ENCODE results near the gene CMIP. TPM values are rescaled to one million over a fixed set of nuclear protein-coding genes. Genes with fewer than 3 reads are reported as not detected.

The CMIP gene
- total RNA-seq, 6 experiments from 2014 or later: 12.2 to 23.0 (median 16.5) TPM

DNA sequence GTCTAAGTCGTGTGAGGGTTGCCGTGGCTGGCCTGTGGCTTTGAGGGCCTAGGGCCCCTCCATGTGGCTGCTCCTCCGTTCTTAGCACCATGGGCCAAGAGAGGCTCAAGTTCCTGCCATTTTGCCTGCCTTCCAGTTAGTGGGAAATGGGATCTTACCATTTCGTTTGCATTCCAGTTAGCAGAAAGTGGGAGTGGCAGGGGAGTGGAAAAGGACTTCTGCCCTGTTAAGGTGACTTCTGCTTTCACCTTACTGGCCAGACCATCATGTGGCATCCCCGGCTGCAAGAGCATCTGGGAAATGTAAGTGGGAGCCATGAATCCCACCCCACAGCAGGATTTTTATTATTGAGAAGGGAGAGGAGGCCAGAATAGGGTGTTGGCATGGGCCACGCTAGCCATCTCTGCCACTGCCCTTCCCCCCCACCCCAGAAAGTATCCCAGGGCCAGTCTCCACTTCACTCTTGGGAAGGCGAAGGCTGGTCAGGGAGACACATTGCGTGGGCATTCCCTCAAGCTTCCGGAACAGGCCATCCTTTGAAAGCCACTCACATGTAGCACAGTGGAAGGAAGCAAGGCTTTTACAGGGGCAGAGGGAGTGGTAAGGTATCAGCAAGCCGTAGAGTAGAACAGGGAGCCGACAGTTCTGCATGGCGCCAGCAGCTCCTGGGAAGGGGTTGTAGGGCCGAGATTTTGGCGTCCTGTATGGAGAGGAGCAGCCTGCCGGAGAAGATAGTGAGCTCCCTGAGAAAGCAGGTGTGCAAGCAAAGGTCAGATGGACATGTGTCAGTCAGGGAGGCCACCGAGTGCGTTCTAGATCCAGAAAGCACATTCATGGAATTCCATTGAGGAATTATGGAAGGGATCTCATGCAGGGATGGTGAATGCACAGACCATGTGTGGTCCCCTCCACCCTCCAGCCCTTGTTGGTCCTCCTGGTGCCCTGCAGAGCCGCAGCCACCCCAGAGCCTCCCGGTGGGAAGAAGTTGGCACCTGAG is 33.4 kb downstream of the CMIP start:
- no peak for TF ChIP-seq POLR2A (IDR thresholded peaks at IDR 0.05)
- TF ChIP-seq, protein P1, sequence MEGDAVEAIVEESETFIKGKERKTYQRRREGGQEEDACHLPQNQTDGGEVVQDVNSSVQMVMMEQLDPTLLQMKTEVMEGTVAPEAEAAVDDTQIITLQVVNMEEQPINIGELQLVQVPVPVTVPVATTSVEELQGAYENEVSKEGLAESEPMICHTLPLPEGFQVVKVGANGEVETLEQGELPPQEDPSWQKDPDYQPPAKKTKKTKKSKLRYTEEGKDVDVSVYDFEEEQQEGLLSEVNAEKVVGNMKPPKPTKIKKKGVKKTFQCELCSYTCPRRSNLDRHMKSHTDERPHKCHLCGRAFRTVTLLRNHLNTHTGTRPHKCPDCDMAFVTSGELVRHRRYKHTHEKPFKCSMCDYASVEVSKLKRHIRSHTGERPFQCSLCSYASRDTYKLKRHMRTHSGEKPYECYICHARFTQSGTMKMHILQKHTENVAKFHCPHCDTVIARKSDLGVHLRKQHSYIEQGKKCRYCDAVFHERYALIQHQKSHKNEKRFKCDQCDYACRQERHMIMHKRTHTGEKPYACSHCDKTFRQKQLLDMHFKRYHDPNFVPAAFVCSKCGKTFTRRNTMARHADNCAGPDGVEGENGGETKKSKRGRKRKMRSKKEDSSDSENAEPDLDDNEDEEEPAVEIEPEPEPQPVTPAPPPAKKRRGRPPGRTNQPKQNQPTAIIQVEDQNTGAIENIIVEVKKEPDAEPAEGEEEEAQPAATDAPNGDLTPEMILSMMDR (IDR thresholded peaks at IDR 0.05): no peak
- H3K4me1 ChIP-seq: peaks cover 0 to 53% (median 24%) of the 10 kb centered on the region in 4 donors
- ATAC-seq (no peak), DNase-seq (no peak)
- peak overlapping the region in 1 of 3 donors; percentile 14 for H3K4me3 ChIP-seq
- H3K27ac ChIP-seq: peak overlapping the region; percentile 32 to 63 (median 49)
- H3K9me3 ChIP-seq: no peaks in the 10 kb centered on the region
- no peaks in the 10 kb centered on the region for H3K36me3 ChIP-seq
- intact Hi-C loops (cut with DNase I): no loop called here
- H3K27me3 ChIP-seq: no peaks in the 10 kb centered on the region
- WGBS (ENCODE audit: insufficient coverage, low coverage, low lambda C conversion rate, missing lambda C conversion rate): 69% methylated on average over 7 of the region's 19 CpGs

GRCh38 chr16:81478876-81479511 is 34.4 kb downstream of the CMIP start:
- intact Hi-C loops (cut with DNase I): no loop called here
- TF ChIP-seq, protein P1 (IDR thresholded peaks at IDR 0.05): no peak
- TF ChIP-seq POLR2A (IDR thresholded peaks at IDR 0.05): no peak
- 6% methylated on average over 9 of the region's 13 CpGs for WGBS (ENCODE audit: insufficient coverage, low coverage, low lambda C conversion rate, missing lambda C conversion rate)
- H3K36me3 ChIP-seq: no peaks in the 10 kb centered on the region
- peaks cover 0 to 46% (median 22%) of the 10 kb centered on the region in 4 donors for H3K4me1 ChIP-seq
- H3K27me3 ChIP-seq: no peaks in the 10 kb centered on the region
- peak in 2 of 3 donors; percentile 68 to 77 for DNase-seq
- ATAC-seq: peak; percentile 56 to 74 (median 64)
- no peaks in the 10 kb centered on the region for H3K9me3 ChIP-seq
- H3K27ac ChIP-seq: peak overlapping the region; percentile 32 to 63 (median 49)
- peak overlapping the region in 1 of 3 donors; percentile 14 for H3K4me3 ChIP-seq

- no peaks in the 10 kb centered on the region for H3K9me3 ChIP-seq
- H3K27me3 ChIP-seq: no peaks in the 10 kb centered on the region
- no peaks in the 10 kb centered on the region for H3K36me3 ChIP-seq
- no peak overlapping the region for H3K4me3 ChIP-seq
- ATAC-seq (no peak), DNase-seq (no peak)
- TF ChIP-seq POLR2A (IDR thresholded peaks at IDR 0.05): no peak
- TF ChIP-seq, protein P1 (IDR thresholded peaks at IDR 0.05): no peak
- peaks cover 0 to 42% (median 20%) of the 10 kb centered on the region in 4 donors for H3K4me1 ChIP-seq
- intact Hi-C loops (cut with DNase I): no loop called here
- 73% methylated on average over 2 of the region's 9 CpGs for WGBS (ENCODE audit: insufficient coverage, low coverage, low lambda C conversion rate, missing lambda C conversion rate)
- H3K27ac ChIP-seq: peak overlapping the region in 2 of 3 donors; percentile 44 to 59
Observed at GRCh38 chr16:81480606-81481206, 36.1 kb downstream of the CMIP start.

DNA sequence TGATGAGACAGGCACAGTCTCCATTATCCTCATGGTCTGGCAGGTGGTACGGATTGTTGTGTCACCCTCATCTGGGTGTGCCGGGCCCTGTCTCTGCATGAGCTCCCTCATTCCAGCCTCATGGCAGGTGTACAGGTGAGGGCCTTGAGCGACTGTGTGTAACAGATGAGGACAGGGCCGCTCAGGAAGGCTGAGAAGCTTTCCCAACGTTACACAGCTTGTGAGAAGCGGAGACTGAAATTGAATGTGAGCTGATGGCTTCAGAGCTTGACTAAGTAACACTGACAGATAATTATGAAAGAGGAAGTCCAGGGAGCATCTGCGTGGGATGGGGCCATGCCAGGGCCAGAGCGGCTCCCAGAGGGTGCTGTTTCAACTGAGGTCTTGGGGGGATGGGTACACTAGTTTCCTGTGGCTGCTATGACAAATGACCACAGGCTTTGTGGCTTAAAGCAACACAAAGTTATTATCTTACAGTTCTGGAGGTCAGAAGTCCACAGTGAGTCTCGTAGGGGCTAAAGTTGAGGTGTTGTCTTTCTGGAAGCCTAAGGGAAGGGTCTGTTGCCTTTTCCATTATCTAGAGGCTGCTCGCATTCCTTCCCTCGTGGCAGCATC is 36.7 kb downstream of the CMIP start:
- H3K4me1 ChIP-seq: peaks cover 0 to 42% (median 20%) of the 10 kb centered on the region in 4 donors
- ATAC-seq (peak; percentile 72 to 81 (median 76)), DNase-seq (peak; percentile 77 to 82 (median 81))
- 26% methylated on average over 6 of the region's 11 CpGs for WGBS (ENCODE audit: insufficient coverage, low coverage, low lambda C conversion rate, missing lambda C conversion rate)
- H3K9me3 ChIP-seq: no peaks in the 10 kb centered on the region
- no peaks in the 10 kb centered on the region for H3K27me3 ChIP-seq
- no peak overlapping the region for H3K4me3 ChIP-seq
- peak overlapping the region in 2 of 3 donors; percentile 44 to 59 for H3K27ac ChIP-seq
- H3K36me3 ChIP-seq: no peaks in the 10 kb centered on the region
- TF ChIP-seq, protein P1 (IDR thresholded peaks at IDR 0.05): no peak
- peak; percentile 60 for TF ChIP-seq POLR2A (IDR thresholded peaks at IDR 0.05)
- intact Hi-C loops (cut with DNase I): no loop called here

Measured in right lobe of liver (tissue), 6 donors.